NCI-H82 (cell line): ENCODE measurements around the gene PSD4.
A peak's percentile ranks its signal among the peaks of the same experiment; 100 is the strongest.

ENCODE experiments used
- DNase-seq: peaks from one replicate; lab custom pipeline; 2025; lab: John Stamatoyannopoulos, UW

PSD4 gene

GRCh38 chr2:113173542-113174375 is at the start of gene PSD4:
Gene PSD4 (plus strand): TSS chr2:113173971. CDS start chr2:113182457, 8,486 bp downstream.
- DNase-seq, result no peak

DNA sequence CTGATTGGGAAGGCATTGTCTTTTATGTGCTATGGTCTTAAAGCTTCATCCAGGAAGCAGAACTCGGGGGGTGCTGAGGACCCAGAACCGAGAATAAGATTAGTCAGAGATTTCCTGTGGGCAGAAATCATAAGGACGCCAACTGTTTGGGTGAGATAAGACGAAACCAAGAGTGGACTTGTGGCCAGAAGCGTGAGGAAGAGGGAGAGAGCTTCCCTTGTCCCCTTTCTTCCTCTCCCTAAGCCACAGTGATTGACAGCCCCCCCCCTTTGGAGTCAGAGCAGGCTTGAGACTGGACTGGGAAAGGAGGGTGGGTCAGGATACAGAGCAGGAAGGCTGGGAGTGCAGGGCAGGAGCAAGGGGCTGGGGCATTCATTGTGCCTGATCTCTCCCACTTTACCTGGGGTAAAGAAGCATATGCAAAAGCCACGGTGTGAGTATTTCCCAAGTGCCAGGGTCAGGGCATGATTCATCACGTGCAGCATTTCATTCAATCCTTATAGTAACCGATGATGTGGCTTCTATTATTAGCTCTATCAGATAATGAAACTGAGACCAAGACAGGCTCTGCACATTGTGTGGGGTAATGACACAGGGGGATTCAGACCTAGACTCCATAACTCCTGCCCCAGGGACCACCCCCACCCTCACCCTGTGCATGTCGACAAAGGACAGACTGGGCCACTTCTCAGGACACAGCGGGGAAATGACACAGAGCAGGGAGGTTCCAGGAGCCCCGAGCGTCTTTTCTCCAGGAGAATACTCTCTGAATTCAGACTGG is 49.4 kb upstream of the PSD4 start:
- no peak for DNase-seq

- DNase-seq, result no peak
Measured at GRCh38 chr2:113124984-113125855, 48.6 kb upstream of the PSD4 start.

GRCh38 chr2:113126845-113127645 is 46.7 kb upstream of the PSD4 start, which contains the start of gene IL1RN:
Gene IL1RN (plus strand): TSS chr2:113127598. CDS start chr2:113127625, 27 bp downstream.
- no peak for DNase-seq

GRCh38 chr2:113127646-113128570 is 45.9 kb upstream of the PSD4 start:
- no peak for DNase-seq

DNA sequence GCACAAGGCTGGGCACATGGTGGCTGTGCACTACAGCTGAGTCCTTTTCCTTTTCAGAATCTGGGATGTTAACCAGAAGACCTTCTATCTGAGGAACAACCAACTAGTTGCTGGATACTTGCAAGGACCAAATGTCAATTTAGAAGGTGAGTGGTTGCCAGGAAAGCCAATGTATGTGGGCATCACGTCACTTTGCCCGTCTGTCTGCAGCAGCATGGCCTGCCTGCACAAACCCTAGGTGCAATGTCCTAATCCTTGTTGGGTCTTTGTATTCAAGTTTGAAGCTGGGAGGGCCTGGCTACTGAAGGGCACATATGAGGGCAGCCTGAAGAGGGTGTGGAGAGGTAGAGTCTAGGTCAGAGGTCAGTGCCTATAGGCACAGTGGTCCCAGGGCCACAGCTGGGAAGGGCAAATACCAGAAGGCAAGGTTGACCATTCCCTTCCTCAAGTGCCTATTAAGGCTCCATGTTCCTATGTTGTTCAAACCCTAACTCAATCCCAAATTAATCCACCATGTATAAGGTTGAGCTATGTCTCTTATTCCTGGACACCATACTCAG is 44.2 kb upstream of the PSD4 start:
- no peak for DNase-seq

DNA sequence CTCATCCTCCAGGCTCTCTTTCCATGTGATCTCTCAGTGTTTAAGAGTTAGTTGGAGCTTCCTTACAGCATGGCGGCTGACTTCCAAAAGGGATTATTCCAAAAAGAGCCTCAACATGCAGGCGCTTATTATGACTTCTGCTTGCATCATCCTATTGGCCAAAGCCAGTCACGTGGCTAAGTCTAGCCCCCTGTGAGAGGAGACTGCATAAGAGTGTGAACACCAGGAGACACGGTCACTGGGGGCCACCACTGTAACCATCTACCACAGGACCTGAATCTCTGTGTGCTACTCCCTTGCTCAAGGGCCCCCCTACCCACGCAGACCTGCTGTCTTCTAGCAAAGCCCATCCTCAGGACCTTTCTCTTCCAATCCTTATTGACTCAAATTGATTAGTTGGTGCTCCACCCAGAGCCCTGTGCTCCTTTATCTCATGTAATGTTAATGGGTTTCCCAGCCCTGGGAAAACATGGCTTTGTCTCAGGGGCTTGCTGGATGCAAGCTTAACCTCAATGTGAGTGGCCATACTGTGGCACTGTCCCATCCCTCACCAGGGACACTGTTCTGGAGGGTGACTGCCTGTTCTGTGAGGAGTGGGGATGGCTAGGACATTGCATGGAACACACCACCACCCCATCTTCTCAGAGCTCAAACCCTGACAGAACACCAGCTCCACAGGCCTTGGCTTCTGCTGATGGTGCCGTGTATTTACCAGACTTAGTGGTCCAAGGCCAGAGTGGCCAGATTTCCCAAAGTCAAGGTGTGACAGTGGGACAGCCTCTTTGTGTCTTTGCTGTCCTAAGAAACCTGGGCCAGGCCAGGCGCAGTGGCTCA is 42.2 kb upstream of the PSD4 start:
- no peak for DNase-seq

DNA sequence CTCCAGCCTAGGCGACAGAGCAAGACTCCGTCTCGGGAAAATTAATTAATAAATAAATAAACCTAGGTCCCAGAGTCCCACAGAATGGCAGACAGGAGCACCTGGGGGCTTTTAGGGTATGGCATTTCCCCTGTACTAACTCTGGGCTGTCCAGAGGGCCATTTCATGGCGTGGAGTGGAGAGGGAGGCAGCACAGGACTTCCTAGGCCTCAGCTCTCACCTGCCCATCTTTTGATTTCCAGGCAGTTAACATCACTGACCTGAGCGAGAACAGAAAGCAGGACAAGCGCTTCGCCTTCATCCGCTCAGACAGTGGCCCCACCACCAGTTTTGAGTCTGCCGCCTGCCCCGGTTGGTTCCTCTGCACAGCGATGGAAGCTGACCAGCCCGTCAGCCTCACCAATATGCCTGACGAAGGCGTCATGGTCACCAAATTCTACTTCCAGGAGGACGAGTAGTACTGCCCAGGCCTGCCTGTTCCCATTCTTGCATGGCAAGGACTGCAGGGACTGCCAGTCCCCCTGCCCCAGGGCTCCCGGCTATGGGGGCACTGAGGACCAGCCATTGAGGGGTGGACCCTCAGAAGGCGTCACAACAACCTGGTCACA is 41.3 kb upstream of the PSD4 start:
- DNase-seq, result no peak

DNA sequence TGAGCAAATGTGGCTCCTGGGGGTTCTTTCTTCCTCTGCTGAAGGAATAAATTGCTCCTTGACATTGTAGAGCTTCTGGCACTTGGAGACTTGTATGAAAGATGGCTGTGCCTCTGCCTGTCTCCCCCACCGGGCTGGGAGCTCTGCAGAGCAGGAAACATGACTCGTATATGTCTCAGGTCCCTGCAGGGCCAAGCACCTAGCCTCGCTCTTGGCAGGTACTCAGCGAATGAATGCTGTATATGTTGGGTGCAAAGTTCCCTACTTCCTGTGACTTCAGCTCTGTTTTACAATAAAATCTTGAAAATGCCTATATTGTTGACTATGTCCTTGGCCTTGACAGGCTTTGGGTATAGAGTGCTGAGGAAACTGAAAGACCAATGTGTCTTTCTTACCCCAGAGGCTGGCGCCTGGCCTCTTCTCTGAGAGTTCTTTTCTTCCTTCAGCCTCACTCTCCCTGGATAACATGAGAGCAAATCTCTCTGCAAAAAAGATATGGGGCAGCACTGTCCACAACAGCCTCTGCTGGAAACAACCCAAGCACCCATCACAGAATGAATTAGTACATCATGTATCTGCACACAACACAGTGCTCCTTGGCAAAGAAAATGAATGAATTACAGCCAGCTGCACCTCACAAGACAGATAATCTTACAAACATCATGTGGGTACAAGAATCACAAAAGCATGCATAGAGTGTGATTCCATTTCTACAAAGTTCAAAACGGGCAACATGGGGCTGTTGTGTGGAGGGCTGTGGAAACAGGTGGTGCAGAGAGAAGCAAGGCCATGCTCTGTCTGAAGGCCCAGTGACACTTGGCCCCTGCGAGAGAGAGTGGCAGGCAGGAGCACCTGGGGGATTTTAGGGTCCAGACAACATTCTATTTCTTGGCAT is 39.8 kb upstream of the PSD4 start:
- DNase-seq, result no peak

DNA sequence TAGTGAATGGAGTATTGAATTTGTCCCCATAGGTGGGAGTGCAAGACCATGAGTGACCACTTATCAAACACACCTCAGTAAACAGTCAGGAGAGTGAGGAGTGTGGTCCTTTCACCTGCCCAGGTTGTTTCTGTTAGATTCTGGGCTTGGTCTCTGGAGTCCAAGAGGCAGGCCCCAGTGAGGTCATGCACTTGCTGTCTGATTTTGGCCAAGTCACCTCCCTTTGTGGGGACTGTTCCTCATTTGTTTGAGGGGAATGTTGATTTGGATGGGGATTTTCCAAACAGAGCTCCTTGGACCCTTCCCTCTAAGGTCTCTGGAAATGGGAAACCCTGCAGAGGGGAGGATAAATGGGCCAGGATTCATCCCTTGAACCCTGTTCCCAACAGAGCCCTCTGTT is 39.1 kb upstream of the PSD4 start:
- no peak for DNase-seq

GRCh38 chr2:113135317-113135716 is 38.5 kb upstream of the PSD4 start:
- DNase-seq, result no peak

- DNase-seq, result peak; percentile 84
Measured at GRCh38 chr2:113136828-113137775, 36.7 kb upstream of the PSD4 start.

GRCh38 chr2:113137827-113138226 is 35.9 kb upstream of the PSD4 start:
- DNase-seq, result no peak

DNA sequence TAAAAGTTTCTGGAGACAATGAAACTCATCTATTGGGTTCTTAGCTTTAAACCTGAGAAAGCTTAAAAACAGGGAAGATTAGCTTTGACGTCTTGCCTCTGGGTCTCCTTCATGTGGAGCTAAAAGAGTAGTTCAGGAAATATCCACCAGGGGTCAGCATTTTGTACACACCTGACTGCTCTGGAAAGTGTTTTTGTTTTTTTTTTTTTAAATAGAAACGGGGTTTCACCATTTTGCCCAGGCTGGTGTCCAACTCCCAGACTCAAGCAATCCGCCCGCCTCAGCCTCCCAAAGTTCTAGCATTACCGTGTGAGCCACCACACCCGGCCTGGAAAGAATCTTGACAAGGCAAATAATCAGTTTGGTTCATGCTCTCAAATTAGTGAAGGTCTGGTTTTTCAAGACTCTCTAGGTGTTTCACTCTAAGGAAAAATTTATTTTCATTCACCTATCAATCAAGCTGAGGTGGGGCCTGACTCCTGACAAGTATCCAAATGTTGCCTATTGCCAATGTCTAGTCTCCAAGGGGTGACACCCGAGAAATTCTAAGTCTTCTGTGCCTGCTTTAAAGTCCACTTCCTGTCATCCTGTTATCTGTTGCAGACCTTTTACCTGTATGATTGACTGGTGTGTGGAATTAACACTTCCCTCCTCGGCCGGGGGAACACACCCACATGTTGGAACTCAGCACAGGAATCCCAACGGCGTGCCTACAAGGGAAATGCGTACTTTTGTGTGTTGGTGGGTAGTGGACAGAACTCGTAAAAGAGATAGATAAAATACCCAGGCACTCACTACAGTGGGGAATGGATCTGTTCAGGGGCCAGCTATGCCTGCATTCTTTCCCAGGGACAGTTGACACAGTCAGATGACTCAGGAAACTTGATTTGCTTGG is 35.1 kb upstream of the PSD4 start:
- DNase-seq, result peak; percentile 88

DNA sequence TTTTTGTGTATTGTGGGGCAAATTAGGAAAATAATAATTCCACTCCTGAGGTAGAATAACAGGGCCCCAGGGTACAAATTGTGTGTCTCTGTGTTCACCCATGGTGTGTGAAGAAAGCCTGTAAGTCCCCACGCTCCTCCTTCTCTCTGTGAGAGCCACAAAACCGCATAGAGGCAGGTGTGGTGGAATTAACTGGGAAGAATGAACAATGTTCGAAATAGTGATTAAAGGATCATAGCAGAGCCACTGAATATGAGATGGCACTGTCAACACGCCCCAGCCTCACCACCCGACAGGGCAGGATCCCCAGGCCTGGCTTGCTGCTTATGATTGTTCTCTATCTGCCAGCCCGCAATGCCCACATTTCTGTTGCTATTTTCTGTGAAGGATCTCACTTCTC is 32.3 kb upstream of the PSD4 start:
- DNase-seq, result no peak
